A673 (cell line): Measurements from ENCODE around the gene CLNK. TPM values are rescaled to one million over a fixed set of nuclear protein-coding genes. Genes with fewer than 3 reads are reported as not detected.

Experiments
- BruUV-seq: library from RNA; stranded (reverse); fragments of 400-500 nt; replicated peaks from 2 replicates; lab custom pipeline; 2021; lab: Mats Ljungman, UMichigan
- CTCF ChIA-PET: fragments of 300-600 bp; sonication (Branson Sonifier 250); formaldehyde crosslinking; loops from one replicate; lab custom pipeline; 2022; ENCODE audit warnings: antibody characterized with exemption; lab: Charles Lee
- POLR2A ChIA-PET: fragments of 300-600 bp; sonication (Branson Sonifier 250); formaldehyde crosslinking; loops from one replicate; lab custom pipeline; 2022; ENCODE audit warnings: antibody characterized with exemption; ENCODE audit not compliant: low non-redundant PET; lab: Charles Lee
- DNase-seq: peaks from one replicate; pipeline ENCODE4 v3.0.0-alpha.2; 2015; ENCODE audit warnings: low spot score
- H3K27ac ChIP-seq: fragments of 200-600 bp; sonication (generic); 2 replicates; pipeline ENCODE4 v1.5.1; 2016; ENCODE audit warnings: mixed run types, low read depth, mild to moderate bottlenecking, mixed read lengths, antibody characterized with exemption, low read length; ENCODE audit not compliant: poor library complexity, severe bottlenecking
- H3K27me3 ChIP-seq: fragments of 200-600 bp; sonication (generic); replicated peaks from 2 replicates; pipeline ENCODE4 v1.6.1; 2017; ENCODE audit warnings: mixed run types, low read depth, mild to moderate bottlenecking, mixed read lengths, antibody characterized with exemption, low read length; ENCODE audit not compliant: insufficient read depth, poor library complexity
- H3K36me3 ChIP-seq: fragments of 200-600 bp; sonication (generic); 2 replicates; pipeline ENCODE4 v1.6.1; 2016; ENCODE audit warnings: mixed run types, mild to moderate bottlenecking, mixed read lengths, antibody characterized with exemption, low read length; ENCODE audit not compliant: insufficient read depth, poor library complexity, severe bottlenecking
- H3K4me1 ChIP-seq: fragments of 200-600 bp; sonication (generic); 2 replicates; pipeline ENCODE4 v1.6.1; 2017; ENCODE audit warnings: mixed run types, mild to moderate bottlenecking, mixed read lengths, antibody characterized with exemption, low read length; ENCODE audit not compliant: insufficient read depth, poor library complexity, severe bottlenecking
- H3K4me3 ChIP-seq: fragments of 200-600 bp; sonication (generic); 2 replicates; pipeline ENCODE4 v1.5.1; 2016; ENCODE audit warnings: low read depth, mixed run types, mild to moderate bottlenecking, mixed read lengths, low read length; ENCODE audit not compliant: poor library complexity, severe bottlenecking
- H3K9me3 ChIP-seq: fragments of 200-600 bp; sonication (generic); 2 replicates; pipeline ENCODE4 v1.6.1; 2016; ENCODE audit warnings: mixed run types, low read depth, mild to moderate bottlenecking, mixed read lengths, antibody characterized with exemption, low read length; ENCODE audit not compliant: poor library complexity, severe bottlenecking
- EZH2 ChIP-seq: fragments of 200-600 bp; sonication (generic); IDR thresholded peaks from 2 replicates; pipeline ENCODE4 v1.6.1; 2017; ENCODE audit warnings: borderline replicate concordance, low read depth, mild to moderate bottlenecking, mixed read lengths, antibody characterized with exemption, low read length; ENCODE audit not compliant: poor library complexity, severe bottlenecking
- intact Hi-C: fragments of 100-400 bp; cut with micrococcal nuclease; formaldehyde crosslinking; loops from one replicate; pipeline ENCODE4 v1.10.0; 2022; ENCODE audit not compliant: unreplicated experiment
- total RNA-seq: library from RNA; stranded (reverse); gene quantifications from 2 replicates; pipeline ENCODE4 v1.2.3, GENCODE V29; 2021
- TF ChIP-seq, protein P1 (sequence below): fragments of 300-800, 200-600 bp; sonication (generic); conservative IDR thresholded peaks from 2 replicates; pipeline ENCODE4 v1.5.1; 2017; ENCODE audit warnings: low read depth, mild to moderate bottlenecking, antibody characterized with exemption, low read length, moderate library complexity, mixed read lengths

The CLNK gene
- total RNA-seq, 1 experiment from 2014 or later: not detected

DNA sequence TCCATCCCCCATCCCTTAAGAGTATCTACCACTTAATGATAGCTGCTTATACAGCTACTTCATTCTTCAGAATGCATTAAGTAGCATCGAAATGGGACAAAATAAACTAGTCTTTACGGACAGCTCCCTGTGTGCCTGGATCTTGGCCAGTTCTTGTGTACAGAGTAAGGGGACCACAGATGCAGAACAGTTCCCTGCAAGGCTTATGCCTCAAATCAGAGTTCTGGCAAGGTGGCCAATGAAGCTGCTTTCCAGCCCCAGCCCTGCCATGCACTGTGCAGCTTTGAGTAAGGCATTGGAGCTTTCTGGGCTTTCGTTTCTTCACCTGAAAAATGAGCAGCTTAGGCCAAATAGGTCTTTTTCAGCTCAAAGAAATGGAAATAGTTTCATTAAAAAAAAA, 14.2 kb downstream of the CLNK start:
- Histone ChIP-seq H3K4me3 (no peak overlapping the region), H3K9me3 (peaks cover 8% of the 10 kb centered on the region), H3K27me3 (no peaks in the 10 kb centered on the region), H3K36me3 (no peaks in the 10 kb centered on the region), H3K27ac (no peak overlapping the region), H3K4me1 (no peaks in the 10 kb centered on the region)
- BruUV-seq: no TSS peak
- no peak for DNase-seq
- TF ChIP-seq, protein P1, sequence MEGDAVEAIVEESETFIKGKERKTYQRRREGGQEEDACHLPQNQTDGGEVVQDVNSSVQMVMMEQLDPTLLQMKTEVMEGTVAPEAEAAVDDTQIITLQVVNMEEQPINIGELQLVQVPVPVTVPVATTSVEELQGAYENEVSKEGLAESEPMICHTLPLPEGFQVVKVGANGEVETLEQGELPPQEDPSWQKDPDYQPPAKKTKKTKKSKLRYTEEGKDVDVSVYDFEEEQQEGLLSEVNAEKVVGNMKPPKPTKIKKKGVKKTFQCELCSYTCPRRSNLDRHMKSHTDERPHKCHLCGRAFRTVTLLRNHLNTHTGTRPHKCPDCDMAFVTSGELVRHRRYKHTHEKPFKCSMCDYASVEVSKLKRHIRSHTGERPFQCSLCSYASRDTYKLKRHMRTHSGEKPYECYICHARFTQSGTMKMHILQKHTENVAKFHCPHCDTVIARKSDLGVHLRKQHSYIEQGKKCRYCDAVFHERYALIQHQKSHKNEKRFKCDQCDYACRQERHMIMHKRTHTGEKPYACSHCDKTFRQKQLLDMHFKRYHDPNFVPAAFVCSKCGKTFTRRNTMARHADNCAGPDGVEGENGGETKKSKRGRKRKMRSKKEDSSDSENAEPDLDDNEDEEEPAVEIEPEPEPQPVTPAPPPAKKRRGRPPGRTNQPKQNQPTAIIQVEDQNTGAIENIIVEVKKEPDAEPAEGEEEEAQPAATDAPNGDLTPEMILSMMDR: no peak
- no peak for TF ChIP-seq EZH2
- ChIA-PET POLR2A (no interaction called here), CTCF (no interaction called here)
- intact Hi-C loops: no loop called here

DNA sequence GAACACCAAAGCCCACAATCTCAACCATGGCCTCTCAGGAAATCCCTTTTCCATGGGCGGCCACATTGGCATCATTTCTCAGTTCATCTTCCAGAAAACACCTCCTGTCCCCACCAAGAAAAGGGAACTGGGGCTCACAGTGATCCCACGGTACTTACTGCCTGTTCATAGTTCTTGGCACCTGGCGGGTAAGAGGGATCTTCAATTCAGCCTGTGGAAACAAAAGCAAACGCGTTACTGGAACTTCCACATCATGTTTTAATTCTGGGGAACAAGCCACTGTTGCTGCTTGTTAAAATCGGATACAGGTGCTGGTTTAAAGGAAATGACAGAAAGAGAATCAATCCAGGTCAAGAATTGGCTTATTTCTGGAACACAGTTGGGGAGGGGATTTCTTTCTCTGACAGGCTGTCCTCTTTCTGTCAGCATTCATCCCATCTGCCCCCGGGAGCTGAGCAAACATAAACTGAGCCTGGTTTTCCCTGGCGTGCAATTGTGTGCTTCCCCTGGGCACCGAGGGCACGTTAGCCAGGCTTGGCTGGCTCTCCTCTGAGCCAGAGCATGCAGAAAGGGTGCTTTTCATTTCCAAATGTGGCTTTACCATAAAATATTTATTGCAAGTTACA, 16.8 kb downstream of the CLNK start:
- ChIA-PET POLR2A (no interaction called here), CTCF (no interaction called here)
- BruUV-seq: no TSS peak
- no peak for DNase-seq
- H3K36me3 ChIP-seq: no peaks in the 10 kb centered on the region
- TF ChIP-seq EZH2: no peak
- TF ChIP-seq, protein P1: no peak
- H3K9me3 ChIP-seq: peaks cover 12% of the 10 kb centered on the region
- H3K4me1 ChIP-seq: no peaks in the 10 kb centered on the region
- intact Hi-C loops: no loop called here
- H3K27ac ChIP-seq: no peak overlapping the region
- no peaks in the 10 kb centered on the region for H3K27me3 ChIP-seq
- no peak overlapping the region for H3K4me3 ChIP-seq

DNA sequence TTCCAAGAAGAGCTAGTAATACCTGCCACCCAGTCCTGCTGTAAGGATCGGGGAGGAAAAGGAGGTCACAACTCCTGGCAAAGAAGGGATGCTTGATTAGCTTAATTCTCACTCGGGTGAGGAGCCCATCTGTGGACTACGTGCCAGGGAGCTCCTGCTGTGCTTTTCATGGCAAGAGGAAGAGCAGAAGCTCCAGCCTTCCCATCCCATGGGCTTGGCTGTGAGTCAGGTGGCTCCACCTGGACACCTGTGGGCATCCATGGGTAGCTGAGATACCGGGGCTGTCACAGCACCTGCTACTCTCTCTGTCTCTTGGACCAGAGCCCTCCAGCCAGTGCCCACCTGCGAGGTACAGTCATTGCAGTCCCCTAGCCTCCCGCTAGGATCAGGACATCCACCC, 18.0 kb downstream of the CLNK start:
- Histone ChIP-seq H3K9me3 (peaks cover 5% of the 10 kb centered on the region), H3K4me1 (no peaks in the 10 kb centered on the region), H3K27ac (no peak overlapping the region), H3K27me3 (no peaks in the 10 kb centered on the region), H3K4me3 (no peak overlapping the region), H3K36me3 (no peaks in the 10 kb centered on the region)
- BruUV-seq: no TSS peak
- no peak for DNase-seq
- ChIA-PET POLR2A (no interaction called here), CTCF (no interaction called here)
- TF ChIP-seq, protein P1: no peak
- TF ChIP-seq EZH2: no peak
- intact Hi-C loops: no loop called here
